ENCODE data around the gene MATR3.
"Not testable (repeated sequence)": the region's sequence is repeated elsewhere in the genome, so short reads cannot be mapped to it uniquely, and the experiment has no call there.

The MATR3 gene

GRCh38 chr5:139347863-139348262 lies 54.3 kb downstream of the MATR3 start:
- DNase-seq (ENCODE audit: low spot score): not testable (repeated sequence)

- DNase-seq (ENCODE audit: low spot score): no peak
Observed at GRCh38 chr5:139354186-139354585, 60.6 kb downstream of the MATR3 start.

GRCh38 chr5:139355900-139356299 lies 62.4 kb downstream of the MATR3 start:
- not testable (repeated sequence) for DNase-seq (ENCODE audit: low spot score)

GRCh38 chr5:139358064-139358463 lies 64.5 kb downstream of the MATR3 start:
- DNase-seq (ENCODE audit: low spot score): no peak

GRCh38 chr5:139360384-139360783 lies 66.8 kb downstream of the MATR3 start:
- DNase-seq (ENCODE audit: low spot score): no peak

- no peak for DNase-seq (ENCODE audit: low spot score)
Observed at GRCh38 chr5:139361835-139362429, 68.4 kb downstream of the MATR3 start.

- no peak for DNase-seq (ENCODE audit: low spot score)
Observed at GRCh38 chr5:139363937-139364336, 70.4 kb downstream of the MATR3 start.

GRCh38 chr5:139364466-139364865 lies 70.9 kb downstream of the MATR3 start:
- no peak for DNase-seq (ENCODE audit: low spot score)

GRCh38 chr5:139368613-139369012 lies 75.1 kb downstream of the MATR3 start:
- DNase-seq (ENCODE audit: low spot score): no peak

GRCh38 chr5:139369181-139369580 lies 75.6 kb downstream of the MATR3 start:
- no peak for DNase-seq (ENCODE audit: low spot score)

- DNase-seq (ENCODE audit: low spot score): no peak
Observed at GRCh38 chr5:139371482-139372435, 78.2 kb downstream of the MATR3 start.

GRCh38 chr5:139374909-139375308 lies 81.4 kb downstream of the MATR3 start:
- no peak for DNase-seq (ENCODE audit: low spot score)

GRCh38 chr5:139376364-139376763 lies 82.8 kb downstream of the MATR3 start:
- DNase-seq (ENCODE audit: low spot score): no peak

GRCh38 chr5:139377226-139377625 lies 83.7 kb downstream of the MATR3 start:
- no peak for DNase-seq (ENCODE audit: low spot score)

GRCh38 chr5:139378101-139378825 lies 84.7 kb downstream of the MATR3 start:
- DNase-seq (ENCODE audit: low spot score): no peak

- peak; percentile 16 for DNase-seq (ENCODE audit: low spot score)
Observed at GRCh38 chr5:139378941-139379361, 85.4 kb downstream of the MATR3 start.

- DNase-seq (ENCODE audit: low spot score): peak; percentile 4
Observed at GRCh38 chr5:139379626-139380449, 86.3 kb downstream of the MATR3 start.

All from HuH-7.5 (cell line).